Hepatocyte (in vitro differentiated cells): ENCODE data around the gene CTNNBIP1.

Experiments
- EZH2 ChIP-seq: fragments of 200-600 bp; sonication (generic); IDR thresholded peaks from 2 replicates; pipeline ENCODE4 v1.6.1; 2016; ENCODE audit warnings: antibody characterized with exemption, mild to moderate bottlenecking, borderline replicate concordance
- EZH2phosphoT487 ChIP-seq: fragments of 200-600 bp; sonication (generic); IDR thresholded peaks from one replicate; pipeline ENCODE4 v1.6.1; 2018; ENCODE audit warnings: antibody characterized with exemption, mild to moderate bottlenecking, low read depth, moderate library complexity; ENCODE audit not compliant: unreplicated experiment, severe bottlenecking
- TF ChIP-seq, protein P1 (sequence below): fragments of 200-600 bp; sonication (generic); IDR thresholded peaks from 2 replicates; pipeline ENCODE4 v1.5.1; 2016; ENCODE audit warnings: antibody characterized with exemption, mild to moderate bottlenecking; ENCODE audit not compliant: poor library complexity

DNA sequence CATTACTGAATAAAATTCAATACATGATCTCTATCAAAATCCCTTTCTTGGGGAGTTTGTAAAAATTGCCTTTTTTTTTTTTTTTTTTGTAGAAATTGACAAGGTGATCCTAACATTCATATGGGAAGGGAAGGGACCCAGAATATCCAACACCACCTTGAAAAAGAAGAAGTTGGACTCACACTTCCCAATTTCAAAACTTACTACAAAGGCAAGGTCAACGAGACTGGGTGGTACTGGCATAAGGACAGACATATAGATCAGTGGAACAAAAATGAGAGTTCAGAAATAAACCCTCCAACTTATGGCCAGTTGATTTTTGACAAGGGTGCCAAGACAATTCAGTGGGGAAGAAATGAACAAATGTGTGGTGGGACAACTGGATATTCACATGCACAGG, 54.9 kb downstream of the CTNNBIP1 start:
- TF ChIP-seq, protein P1, sequence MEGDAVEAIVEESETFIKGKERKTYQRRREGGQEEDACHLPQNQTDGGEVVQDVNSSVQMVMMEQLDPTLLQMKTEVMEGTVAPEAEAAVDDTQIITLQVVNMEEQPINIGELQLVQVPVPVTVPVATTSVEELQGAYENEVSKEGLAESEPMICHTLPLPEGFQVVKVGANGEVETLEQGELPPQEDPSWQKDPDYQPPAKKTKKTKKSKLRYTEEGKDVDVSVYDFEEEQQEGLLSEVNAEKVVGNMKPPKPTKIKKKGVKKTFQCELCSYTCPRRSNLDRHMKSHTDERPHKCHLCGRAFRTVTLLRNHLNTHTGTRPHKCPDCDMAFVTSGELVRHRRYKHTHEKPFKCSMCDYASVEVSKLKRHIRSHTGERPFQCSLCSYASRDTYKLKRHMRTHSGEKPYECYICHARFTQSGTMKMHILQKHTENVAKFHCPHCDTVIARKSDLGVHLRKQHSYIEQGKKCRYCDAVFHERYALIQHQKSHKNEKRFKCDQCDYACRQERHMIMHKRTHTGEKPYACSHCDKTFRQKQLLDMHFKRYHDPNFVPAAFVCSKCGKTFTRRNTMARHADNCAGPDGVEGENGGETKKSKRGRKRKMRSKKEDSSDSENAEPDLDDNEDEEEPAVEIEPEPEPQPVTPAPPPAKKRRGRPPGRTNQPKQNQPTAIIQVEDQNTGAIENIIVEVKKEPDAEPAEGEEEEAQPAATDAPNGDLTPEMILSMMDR: no peak
- TF ChIP-seq EZH2phosphoT487 (no peak), EZH2 (no peak)
